B cell (primary cell): ENCODE data around the gene TLDC2. TPM values are rescaled to one million over a fixed set of nuclear protein-coding genes. Genes with fewer than 3 reads are reported as not detected.

ENCODE experiments used
- ATAC-seq: fragments of 200-7000 bp; cut with Tn5 transposase; one replicate; pipeline ENCODE4 v1.10.0; 2021; ENCODE audit warnings: low read depth, mild to moderate bottlenecking, moderate number of reproducible peaks, moderate library complexity
- CTCF ChIA-PET: fragments of 350-600 bp; sonication (Branson Sonifier 250); formaldehyde crosslinking; loops from one replicate; lab custom pipeline; 2021; ENCODE audit warnings: antibody characterized with exemption, inconsistent platforms; lab: Charles Lee
- POLR2A ChIA-PET: fragments of 350-600 bp; sonication (Branson Sonifier 250); formaldehyde crosslinking; loops from one replicate; lab custom pipeline; 2021; ENCODE audit warnings: antibody characterized with exemption; lab: Charles Lee
- DNase-seq: peaks from one replicate; pipeline ENCODE4 v3.0.0; 2013
- H2AFZ ChIP-seq: 2 replicates; pipeline ENCODE4 v1.6.1; 2012; ENCODE audit warnings: mild to moderate bottlenecking, low read depth, low read length; ENCODE audit not compliant: insufficient read depth, poor library complexity, severe bottlenecking
- H3K27ac ChIP-seq, 2 donors: 1 replicate in 1 of 2; 2 replicates in 1 of 2; pipeline ENCODE4 v1.5.1; 2012 to 2013; ENCODE audit warnings: low read length in 2 of 2, mild to moderate bottlenecking in 2 of 2, moderate library complexity in 1 of 2
- H3K27me3 ChIP-seq, 4 experiments: fragments of 200-600 bp in 1 of 4; sonication (generic) in 1 of 4; replicated peaks in 1 of 4; 1 replicate in 2 of 4; 2 replicates in 2 of 4; pipeline versions ENCODE4 v1.6.1 to v1.7.0; 2013 to 2016; ENCODE audit warnings: low read length in 3 of 4, mild to moderate bottlenecking in 2 of 4, mixed read lengths in 1 of 4, moderate library complexity in 1 of 4; ENCODE audit not compliant: insufficient read depth in 4 of 4, control insufficient read depth in 3 of 4; ENCODE audit errors: control extremely low read depth in 1 of 4
- H3K36me3 ChIP-seq, 2 experiments: replicated peaks in 1 of 2; 1 replicate in 1 of 2; 2 replicates in 1 of 2; pipeline versions ENCODE4 v1.6.1 to v1.7.1; 2013; ENCODE audit warnings: low read length in 1 of 2; ENCODE audit not compliant: insufficient read depth in 2 of 2, control insufficient read depth in 1 of 2; ENCODE audit errors: control extremely low read depth in 1 of 2, extremely low read depth in 1 of 2
- H3K4me1 ChIP-seq, 2 donors: fragments of 200-600 bp in 1 of 2; sonication (generic) in 1 of 2; 1 replicate in 1 of 2; 2 replicates in 1 of 2; pipeline versions ENCODE4 v1.5.1 to v1.6.1; 2013 to 2017; ENCODE audit warnings: low read length in 2 of 2; ENCODE audit not compliant: control insufficient read depth in 2 of 2, insufficient read depth in 2 of 2
- H3K4me2 ChIP-seq: replicated peaks from 2 replicates; pipeline ENCODE3; 2012; ENCODE audit warnings: mild to moderate bottlenecking, low read depth, low read length; ENCODE audit not compliant: poor library complexity, severe bottlenecking
- H3K4me3 ChIP-seq, 5 experiments: fragments of 200-600 bp in 1 of 5; sonication (generic) in 1 of 5; 1 replicate in 3 of 5; 2 replicates in 2 of 5; pipeline versions ENCODE4 v1.5.1 to v1.7.0; 2011 to 2016; ENCODE audit warnings: low read length in 4 of 5, mild to moderate bottlenecking in 4 of 5, low read depth in 2 of 5, control low read depth in 1 of 5, moderate library complexity in 1 of 5; ENCODE audit not compliant: insufficient read depth in 1 of 5; ENCODE audit errors: control extremely low read depth in 1 of 5, extremely low read depth in 1 of 5
- H3K79me2 ChIP-seq: fragments of 200-600 bp; sonication (generic); one replicate; pipeline ENCODE4 v1.6.0; 2016; ENCODE audit warnings: low read length; ENCODE audit not compliant: control insufficient read depth, insufficient read depth
- H3K9ac ChIP-seq: fragments of 200-600 bp; sonication (generic); 2 replicates; pipeline ENCODE4 v1.6.1; 2017; ENCODE audit warnings: mild to moderate bottlenecking, low read length, moderate library complexity
- H3K9me3 ChIP-seq, 3 donors: one replicate each; pipeline versions ENCODE4 v1.6.1 to v1.7.1; 2013; ENCODE audit warnings: low read length in 2 of 3; ENCODE audit not compliant: control insufficient read depth in 2 of 3, insufficient read depth in 1 of 3; ENCODE audit errors: control extremely low read depth in 1 of 3
- H4K20me1 ChIP-seq: 2 replicates; pipeline ENCODE4 v1.6.0; 2012; ENCODE audit warnings: mild to moderate bottlenecking, low read length; ENCODE audit not compliant: insufficient read depth, control insufficient read depth, poor library complexity, severe bottlenecking
- H3K27ac Mint-ChIP-seq: one replicate; pipeline ENCODE4 v1.8.0; 2021; ENCODE audit warnings: mixed read lengths
- H3K27me3 Mint-ChIP-seq: one replicate; pipeline ENCODE4 v1.8.0; 2021; ENCODE audit warnings: mixed read lengths
- H3K4me1 Mint-ChIP-seq: one replicate; pipeline ENCODE4 v1.8.0; 2021; ENCODE audit warnings: mixed read lengths
- H3K4me3 Mint-ChIP-seq: one replicate; pipeline ENCODE4 v1.8.0; 2021; ENCODE audit warnings: mixed read lengths
- H3K9me3 Mint-ChIP-seq: one replicate; pipeline ENCODE4 v1.8.0; 2022; ENCODE audit warnings: mixed read lengths; ENCODE audit not compliant: insufficient read depth
- CTCF ChIP-seq: fragments of 200-600 bp; IDR thresholded peaks from one replicate; pipeline ENCODE4 v1.8.0; 2022; ENCODE audit warnings: antibody characterized with exemption, mild to moderate bottlenecking
- EZH2 ChIP-seq: IDR thresholded peaks from 2 replicates; pipeline ENCODE4 v1.6.1; 2012; ENCODE audit warnings: borderline replicate concordance, low read depth, mild to moderate bottlenecking, moderate library complexity, low read length; ENCODE audit not compliant: insufficient read depth, poor library complexity, severe bottlenecking
- WGBS: methylation state at CpG from one replicate; pipeline ENCODE4 v1.1.5; 2013; ENCODE audit warnings: missing lambda C conversion rate; ENCODE audit not compliant: insufficient coverage; 5-methylcytosine and 5-hydroxymethylcytosine counted together
- intact Hi-C: fragments of 100-400 bp; cut with micrococcal nuclease; formaldehyde crosslinking; loops from one replicate; pipeline ENCODE4 v1.10.0; 2022
- polyA plus RNA-seq: library from polyadenylated mRNA; depleted of rRNA; stranded (reverse); fragments of >200 nt; gene quantifications from 2 replicates; pipeline ENCODE4 v1.2.3, GENCODE V29; 2012
- total RNA-seq, 2 donors: library from RNA; stranded (reverse); fragments of 120-200 nt in 1 of 2; gene quantifications; 1 replicate in 1 of 2; 2 replicates in 1 of 2; pipeline versions ENCODE4 v1.2.3 to v1.2.4, GENCODE V29; 2013 to 2022

Gene TLDC2
- total and polyA plus RNA-seq, 2 donors (not counting 1 experiment from before 2014, with no cell fraction given), result 0.13 TPM; not detected in 1

GRCh38 chr20:36847009-36847709, 28.8 kb upstream of the TLDC2 start:
- WGBS, result 78% methylated on average over 13 of the region's 18 CpGs
- intact Hi-C loops, result loop anchor here (5.0 kb wide), 1 partner anchor 75 kb away; the partner anchor contains the start of gene DSN1
- H3K4me1 Mint-ChIP-seq, result peaks cover 80% of the 10 kb centered on the region

More at GRCh38 chr20:36847009-36847709, 28.8 kb upstream of the TLDC2 start:
- POLR2A ChIA-PET, result interaction anchor here (0.7 to 2.5 kb wide), 3 partner anchors 15 to 79 kb away, joined by 3 to 10 read pairs (median 4); a partner anchor contains a TSS
- peaks cover 64% of the 10 kb centered on the region for H3K79me2 ChIP-seq
- H3K4me3 ChIP-seq, result no peak overlapping the region
- peaks cover 82 to 95% of the 10 kb centered on the region in 2 donors for H3K4me1 ChIP-seq
- Mint-ChIP-seq H3K27me3 (no peaks in the 10 kb centered on the region), H3K9me3 (no peaks in the 10 kb centered on the region), H3K27ac (peak overlapping the region; percentile 96), H3K4me3 (peak overlapping the region; percentile 11)
- peak overlapping the region; percentile 79 for H3K4me2 ChIP-seq
- no peak for TF ChIP-seq CTCF
- TF ChIP-seq EZH2, result no peak
- no peaks in the 10 kb centered on the region for H3K27me3 ChIP-seq
- CTCF ChIA-PET, result interaction anchor here (0.7 to 4.5 kb wide), 6 partner anchors 11 to 645 kb away, joined by 3 to 47 read pairs (median 5); a partner anchor contains a TSS
- peaks cover 0 to 12% (median 0%) of the 10 kb centered on the region in 3 donors for H3K9me3 ChIP-seq
- H3K9ac ChIP-seq, result no peak overlapping the region
- H3K36me3 ChIP-seq, result no peaks in the 10 kb centered on the region
- H4K20me1 ChIP-seq, result no peaks in the 10 kb centered on the region
- DNase-seq (no peak), ATAC-seq (no peak)
- peak overlapping the region; percentile 97 to 98 for H3K27ac ChIP-seq
- no peak overlapping the region for H2AFZ ChIP-seq
